Occipital lobe (tissue), 2 donors: ENCODE data around the gene OR8B4. TPM values are rescaled to one million over a fixed set of nuclear protein-coding genes. Genes with fewer than 3 reads are reported as not detected.
"Not testable (repeated sequence)": the region's sequence is repeated elsewhere in the genome, so short reads cannot be mapped to it uniquely, and the experiment has no call there.

ENCODE experiments used
- DNase-seq: peaks from one replicate; lab custom pipeline; 2025; lab: John Stamatoyannopoulos, UW
- total RNA-seq: library from RNA; depleted of rRNA; stranded (reverse); fragments of >200 nt; gene quantifications from one replicate; pipeline ENCODE4 v1.2.3, GENCODE V29; 2014

The OR8B4 gene
- total RNA-seq, 1 donor from 2014 or later = not detected

GRCh38 chr11:124405581-124405980 lies 19.1 kb downstream of the OR8B4 start:
- no peak for DNase-seq

GRCh38 chr11:124403186-124403585 lies 21.5 kb downstream of the OR8B4 start:
- not testable (repeated sequence) for DNase-seq

- peak; percentile 43 for DNase-seq
Measured at GRCh38 chr11:124402326-124402922, 22.2 kb downstream of the OR8B4 start.

- DNase-seq = no peak
Measured at GRCh38 chr11:124398924-124399323, 25.7 kb downstream of the OR8B4 start, which contains the start of gene OR8B3. Gene OR8B3, minus strand, starts transcription at chr11:124399024. Its CDS starts 1,673 bp downstream, at chr11:124397351.

- not testable (repeated sequence) for DNase-seq
Measured at GRCh38 chr11:124396847-124397246, 27.8 kb downstream of the OR8B4 start.

GRCh38 chr11:124394408-124394807 lies 30.3 kb downstream of the OR8B4 start:
- no peak for DNase-seq

GRCh38 chr11:124384399-124384798 lies 40.3 kb downstream of the OR8B4 start, which contains the start of gene OR8B2:
Gene OR8B2, minus strand, starts transcription at chr11:124384499. Its CDS starts 1,156 bp downstream, at chr11:124383343.
- no peak for DNase-seq

- not testable (repeated sequence) for DNase-seq
Measured at GRCh38 chr11:124382857-124383256, 41.8 kb downstream of the OR8B4 start.

GRCh38 chr11:124380585-124380984 lies 44.1 kb downstream of the OR8B4 start:
- DNase-seq = no peak

- no peak for DNase-seq
Measured at GRCh38 chr11:124376280-124376679, 48.4 kb downstream of the OR8B4 start.

Other genes starting within 250 kb of the OR8B4 start
- gene OR10D3, start 241.5 kb downstream of the OR8B4 start, total RNA-seq = not detected
- gene OR8G1, start 183.8 kb downstream of the OR8B4 start, total RNA-seq = not detected
- 0.16 TPM for gene OR8G5, start 168.5 kb downstream of the OR8B4 start, total RNA-seq
- not detected for gene OR8D1, start 110.9 kb downstream of the OR8B4 start, total RNA-seq
- gene OR8D2, start 104.7 kb downstream of the OR8B4 start, total RNA-seq = not detected
- not detected for gene OR8B2, start 40.4 kb downstream of the OR8B4 start, total RNA-seq
- gene OR8B3, start 25.8 kb downstream of the OR8B4 start, total RNA-seq = not detected
- not detected for gene OR8B8, start 20.8 kb upstream of the OR8B4 start, total RNA-seq
- not detected for gene OR8B12, start 118.8 kb upstream of the OR8B4 start, total RNA-seq
- not detected for gene OR8A1, start 145.1 kb upstream of the OR8B4 start, total RNA-seq
- not detected for gene PANX3, start 186.6 kb upstream of the OR8B4 start, total RNA-seq
- 42.7 TPM for gene TBRG1, start 198.0 kb upstream of the OR8B4 start, total RNA-seq
- gene SIAE, start 248.9 kb upstream of the OR8B4 start, total RNA-seq = 9.7 TPM
- 5.1 TPM for gene SPA17, start 249.0 kb upstream of the OR8B4 start, total RNA-seq